GM12865 (cell line): ENCODE data around the gene GPC3.

Experiments used
- DNase-seq: peaks from one replicate; pipeline ENCODE4 v3.0.0; 2010; ENCODE audit warnings: low read depth
- H3K4me3 ChIP-seq: 2 replicates; pipeline ENCODE4 v1.5.1; 2011; ENCODE audit warnings: mild to moderate bottlenecking, low read depth, low read length, control low read depth
- CTCF ChIP-seq: IDR thresholded peaks from 2 replicates; pipeline ENCODE4 v1.5.1; 2011; ENCODE audit warnings: low read length, control low read depth, low read depth, inconsistent platforms; ENCODE audit not compliant: insufficient read depth; ENCODE audit errors: missing control alignments

Gene GPC3

GRCh38 chrX:133854290-133854689 lies 131.1 kb downstream of the GPC3 start:
- DNase-seq: no peak
- H3K4me3 ChIP-seq: no peak overlapping the region
- TF ChIP-seq CTCF: no peak

GRCh38 chrX:133852837-133853356 lies 132.5 kb downstream of the GPC3 start:
- TF ChIP-seq CTCF: no peak

GRCh38 chrX:133852401-133852800 lies 133.0 kb downstream of the GPC3 start:
- no peak overlapping the region for H3K4me3 ChIP-seq
- TF ChIP-seq CTCF: no peak
- DNase-seq: no peak

More at GRCh38 chrX:133852837-133853356, 132.5 kb downstream of the GPC3 start:
- H3K4me3 ChIP-seq: no peak overlapping the region
- DNase-seq: no peak

GRCh38 chrX:133850399-133850798 lies 135.0 kb downstream of the GPC3 start:
- no peak for TF ChIP-seq CTCF
- DNase-seq: no peak
- no peak overlapping the region for H3K4me3 ChIP-seq

GRCh38 chrX:133849676-133850075 lies 135.7 kb downstream of the GPC3 start:
- DNase-seq: no peak
- no peak for TF ChIP-seq CTCF
- H3K4me3 ChIP-seq: no peak overlapping the region

GRCh38 chrX:133847340-133847994 lies 137.9 kb downstream of the GPC3 start:
- TF ChIP-seq CTCF: no peak
- no peak overlapping the region for H3K4me3 ChIP-seq
- no peak for DNase-seq

- no peak for TF ChIP-seq CTCF
- no peak for DNase-seq
- no peak overlapping the region for H3K4me3 ChIP-seq
These were observed 139.1 kb downstream of the GPC3 start for GRCh38 chrX:133846311-133846710.
